Activated CD4-positive, alpha-beta T cell treated with anti-CD3 and anti-CD28 coated beads, Interleukin-2, Interleukin-4, amounts not matched to agents 100 ng/mL and 50 ng/mL, durations not matched to agents 16 hours and 8 hours (primary cell): Measurements from ENCODE around the gene PNMA8C.
A peak's percentile ranks its signal among the peaks of the same experiment; 100 is the strongest.
"Not testable (repeated sequence)": the region's sequence is repeated elsewhere in the genome, so short reads cannot be mapped to it uniquely, and the experiment has no call there.

Source experiments
- DNase-seq: peaks from one replicate; pipeline ENCODE4 v3.0.0-alpha.2; 2020; ENCODE audit warnings: low spot score

PNMA8C gene

GRCh38 chr19:46447006-46447405 lies 18.3 kb upstream of the PNMA8C start:
- DNase-seq = no peak

- no peak for DNase-seq
Observed at GRCh38 chr19:46446021-46446420, 17.3 kb upstream of the PNMA8C start.

- DNase-seq = no peak
Observed at GRCh38 chr19:46442808-46443450, 14.2 kb upstream of the PNMA8C start.

GRCh38 chr19:46441866-46442265 lies 13.1 kb upstream of the PNMA8C start:
- no peak for DNase-seq

GRCh38 chr19:46435689-46436088 lies 7.0 kb upstream of the PNMA8C start:
- not testable (repeated sequence) for DNase-seq

GRCh38 chr19:46435009-46435408 lies 6.3 kb upstream of the PNMA8C start:
- no peak for DNase-seq

GRCh38 chr19:46433470-46433869 lies 4.7 kb upstream of the PNMA8C start:
- not testable (repeated sequence) for DNase-seq

- no peak for DNase-seq
Observed at GRCh38 chr19:46431824-46432223, 3.1 kb upstream of the PNMA8C start.

GRCh38 chr19:46429999-46430398 lies 1.3 kb upstream of the PNMA8C start:
- no peak for DNase-seq

- no peak for DNase-seq
Observed at GRCh38 chr19:46427518-46428045, 1.2 kb downstream of the PNMA8C start.

- DNase-seq = peak; percentile 47
Observed at GRCh38 chr19:46426506-46427162, 2.1 kb downstream of the PNMA8C start.

GRCh38 chr19:46426035-46426505 lies 2.7 kb downstream of the PNMA8C start:
- DNase-seq = no peak

- DNase-seq = no peak
Observed at GRCh38 chr19:46423188-46423587, 5.5 kb downstream of the PNMA8C start.

- DNase-seq = no peak
Observed at GRCh38 chr19:46422344-46422743, 6.4 kb downstream of the PNMA8C start.

GRCh38 chr19:46420056-46420455 lies 8.7 kb downstream of the PNMA8C start:
- DNase-seq = no peak

- DNase-seq = not testable (repeated sequence)
Observed at GRCh38 chr19:46415804-46416709, 12.7 kb downstream of the PNMA8C start.

- not testable (repeated sequence) for DNase-seq
Observed at GRCh38 chr19:46414899-46415298, 13.8 kb downstream of the PNMA8C start.

- no peak for DNase-seq
Observed at GRCh38 chr19:46413262-46414031, 15.3 kb downstream of the PNMA8C start, which contains the start of gene CCDC8. Gene CCDC8, minus strand, starts transcription at chr19:46413564. Its CDS starts 754 bp downstream, at chr19:46412810.

GRCh38 chr19:46412650-46413261 lies 16.0 kb downstream of the PNMA8C start:
- no peak for DNase-seq

GRCh38 chr19:46411925-46412649 lies 16.6 kb downstream of the PNMA8C start:
- no peak for DNase-seq
